Breast epithelium (tissue), 4 donors: Measurements from ENCODE around the gene TMEM86A. TPM values are rescaled to one million over a fixed set of nuclear protein-coding genes. Genes with fewer than 3 reads are reported as not detected.

ENCODE experiments used
- DNase-seq, 2 donors: peaks; one replicate each; pipeline ENCODE4 v3.0.0-alpha.2; 2019; ENCODE audit warnings: low spot score in 2 of 2
- H3K27ac ChIP-seq, 2 donors: fragments of 200-600 bp; sonication (generic) in 1 of 2; one replicate each; pipeline ENCODE4 v1.5.1; 2016 to 2019; ENCODE audit warnings: mild to moderate bottlenecking in 1 of 2
- H3K27me3 ChIP-seq, 2 donors: fragments of 200-600 bp; sonication (generic) in 1 of 2; one replicate each; pipeline versions ENCODE4 v1.5.1 to v1.6.0; 2017 to 2019; ENCODE audit warnings: control low read depth in 1 of 2, mild to moderate bottlenecking in 1 of 2
- H3K36me3 ChIP-seq: fragments of 200-600 bp; one replicate; pipeline ENCODE4 v1.5.1; 2019
- H3K4me1 ChIP-seq, 2 donors: fragments of 200-600 bp; sonication (generic); one replicate each; pipeline ENCODE4 v1.5.1; 2016 to 2019; ENCODE audit warnings: control low read depth in 1 of 2
- H3K4me3 ChIP-seq, 3 donors: fragments of 200-600 bp; sonication (generic); 1 replicate in 2 of 3; 2 replicates in 1 of 3; pipeline ENCODE4 v1.5.1; 2016 to 2019; ENCODE audit warnings: mild to moderate bottlenecking in 3 of 3, moderate library complexity in 2 of 3
- H3K9me3 ChIP-seq, 2 donors: fragments of 200-600 bp; sonication (generic) in 1 of 2; one replicate each; pipeline ENCODE4 v1.5.1; 2016 to 2019; ENCODE audit warnings: control low read depth in 1 of 2
- POLR2A ChIP-seq: fragments of 450-650 bp; IDR thresholded peaks from one replicate; pipeline ENCODE4 v1.6.1; 2016; ENCODE audit warnings: antibody characterized with exemption, mild to moderate bottlenecking, moderate library complexity
- POLR2AphosphoS5 ChIP-seq, 3 donors: sonication (generic); formaldehyde crosslinking; IDR thresholded peaks; one replicate each; pipeline ENCODE4 v1.6.1; 2017; ENCODE audit warnings: antibody characterized with exemption in 3 of 3
- intact Hi-C: fragments of 100-400 bp; cut with DNase I; formaldehyde crosslinking; loops from one replicate; pipeline ENCODE4 v1.15.1; 2023; ENCODE audit warnings: low total_unique reads
- total RNA-seq, 3 donors: library from RNA; depleted of rRNA; stranded (reverse); fragments of >200 nt; gene quantifications; one replicate each; pipeline ENCODE4 v1.1.0, GENCODE V29; 2016
- TF ChIP-seq, protein P1 (sequence below), 3 donors: fragments of 450-650 bp; IDR thresholded peaks; one replicate each; pipeline ENCODE4 v1.5.1; 2016 to 2017; ENCODE audit warnings: antibody characterized with exemption in 3 of 3, mild to moderate bottlenecking in 3 of 3, moderate library complexity in 3 of 3

TMEM86A gene
- total RNA-seq, 3 donors from 2014 or later: 9.9 to 16.7 (median 12.7) TPM

DNA sequence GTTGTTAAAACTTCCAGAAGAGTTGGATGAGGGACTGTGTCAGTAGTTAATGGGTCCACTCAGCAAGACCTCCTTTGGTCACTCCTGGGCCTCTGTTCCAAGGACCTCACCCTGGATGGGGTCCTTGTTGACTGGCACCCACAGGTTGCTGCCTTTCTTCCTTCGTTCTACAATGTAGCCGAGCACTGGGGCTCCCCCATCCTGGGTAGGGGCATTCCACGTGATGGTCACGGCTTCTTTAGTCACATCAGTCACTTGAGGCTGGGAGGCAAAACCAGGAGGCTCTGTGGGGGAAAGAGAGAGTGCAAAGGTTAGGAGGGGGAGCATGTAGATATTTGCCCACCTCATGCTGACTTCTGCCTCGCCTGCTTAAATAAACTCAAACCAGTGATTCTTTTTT is 12.0 kb downstream of the TMEM86A start:
- no peak overlapping the region for H3K4me3 ChIP-seq
- H3K27ac ChIP-seq: no peak overlapping the region
- peaks cover 0 to 3% of the 10 kb centered on the region in 2 donors for H3K4me1 ChIP-seq
- H3K27me3 ChIP-seq: no peaks in the 10 kb centered on the region
- no peaks in the 10 kb centered on the region for H3K9me3 ChIP-seq
- H3K36me3 ChIP-seq: no peaks in the 10 kb centered on the region
- intact Hi-C loops: no loop called here
- peak in 1 of 2 donors; percentile 35 for DNase-seq
- TF ChIP-seq, protein P1, sequence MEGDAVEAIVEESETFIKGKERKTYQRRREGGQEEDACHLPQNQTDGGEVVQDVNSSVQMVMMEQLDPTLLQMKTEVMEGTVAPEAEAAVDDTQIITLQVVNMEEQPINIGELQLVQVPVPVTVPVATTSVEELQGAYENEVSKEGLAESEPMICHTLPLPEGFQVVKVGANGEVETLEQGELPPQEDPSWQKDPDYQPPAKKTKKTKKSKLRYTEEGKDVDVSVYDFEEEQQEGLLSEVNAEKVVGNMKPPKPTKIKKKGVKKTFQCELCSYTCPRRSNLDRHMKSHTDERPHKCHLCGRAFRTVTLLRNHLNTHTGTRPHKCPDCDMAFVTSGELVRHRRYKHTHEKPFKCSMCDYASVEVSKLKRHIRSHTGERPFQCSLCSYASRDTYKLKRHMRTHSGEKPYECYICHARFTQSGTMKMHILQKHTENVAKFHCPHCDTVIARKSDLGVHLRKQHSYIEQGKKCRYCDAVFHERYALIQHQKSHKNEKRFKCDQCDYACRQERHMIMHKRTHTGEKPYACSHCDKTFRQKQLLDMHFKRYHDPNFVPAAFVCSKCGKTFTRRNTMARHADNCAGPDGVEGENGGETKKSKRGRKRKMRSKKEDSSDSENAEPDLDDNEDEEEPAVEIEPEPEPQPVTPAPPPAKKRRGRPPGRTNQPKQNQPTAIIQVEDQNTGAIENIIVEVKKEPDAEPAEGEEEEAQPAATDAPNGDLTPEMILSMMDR (IDR thresholded peaks at IDR 0.05): no peak
- TF ChIP-seq POLR2AphosphoS5 (IDR thresholded peaks at IDR 0.05): no peak
- no peak for TF ChIP-seq POLR2A

DNA sequence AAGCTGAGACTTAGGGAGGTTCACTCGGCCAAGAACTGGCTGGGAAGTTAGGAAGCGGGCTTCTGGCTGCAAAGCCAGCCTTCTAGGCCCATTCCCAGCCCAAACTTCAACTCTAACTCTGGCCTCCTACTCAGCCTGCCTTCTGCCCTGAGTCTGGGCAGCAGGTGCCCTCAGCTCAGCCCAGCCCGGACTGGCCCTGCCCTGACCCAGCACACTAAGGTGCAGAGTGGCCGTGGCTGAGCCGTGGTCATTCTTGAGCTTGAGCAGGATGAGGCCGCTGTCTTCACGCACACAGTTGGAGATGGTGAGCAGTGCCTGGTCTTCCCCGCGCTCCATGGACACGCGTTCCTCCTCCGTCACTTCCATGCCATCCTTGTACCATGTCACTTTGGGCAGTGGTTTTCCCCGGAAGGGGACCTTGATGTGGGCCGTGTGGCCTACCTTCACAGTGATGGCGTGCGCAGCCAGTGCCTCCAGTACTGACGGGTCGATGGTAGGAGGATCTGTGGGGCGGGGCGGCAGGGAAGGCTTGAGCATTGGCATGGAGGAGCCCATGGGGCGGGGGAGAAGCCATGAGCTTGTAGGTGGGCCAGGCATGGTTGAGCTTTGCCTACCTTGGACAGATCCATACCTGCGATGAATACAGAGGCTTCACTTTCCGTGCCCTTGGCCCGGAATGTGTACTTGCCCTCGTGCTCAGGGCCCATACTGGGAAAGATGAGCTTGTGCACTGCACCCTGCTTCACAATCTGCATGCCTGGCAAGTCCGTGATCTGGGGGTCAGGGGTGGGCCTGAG is 15.3 kb downstream of the TMEM86A start:
- intact Hi-C loops: no loop called here
- no peaks in the 10 kb centered on the region for H3K36me3 ChIP-seq

DNA sequence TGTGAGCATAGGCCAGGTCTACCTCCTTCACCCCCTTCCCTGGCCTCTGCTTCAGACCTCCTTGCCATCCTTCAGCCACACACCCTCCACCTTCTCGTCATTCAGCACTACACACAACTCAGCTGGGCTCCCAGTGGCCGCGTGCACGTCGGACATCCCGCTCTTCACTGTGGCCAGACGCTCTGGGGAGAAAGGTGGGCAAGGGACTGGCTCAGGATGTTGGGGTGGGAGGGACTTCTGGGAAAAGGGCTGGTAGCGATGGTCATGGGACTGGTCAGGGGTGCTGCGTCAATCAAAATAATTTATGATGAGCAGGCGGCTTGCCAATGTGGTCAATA is 15.8 kb downstream of the TMEM86A start:
- intact Hi-C loops: no loop called here
- H3K27ac ChIP-seq: no peak overlapping the region
- H3K4me1 ChIP-seq: no peaks in the 10 kb centered on the region
- H3K36me3 ChIP-seq: no peaks in the 10 kb centered on the region
- TF ChIP-seq POLR2A: no peak
- no peak for TF ChIP-seq POLR2AphosphoS5 (IDR thresholded peaks at IDR 0.05)
- TF ChIP-seq, protein P1 (IDR thresholded peaks at IDR 0.05): no peak
- H3K9me3 ChIP-seq: no peaks in the 10 kb centered on the region
- H3K4me3 ChIP-seq: no peak overlapping the region
- no peaks in the 10 kb centered on the region for H3K27me3 ChIP-seq
- no peak for DNase-seq

More for the DNA sequence above, 15.3 kb downstream of the TMEM86A start:
- Histone ChIP-seq H3K27ac (no peak overlapping the region), H3K4me1 (no peaks in the 10 kb centered on the region), H3K27me3 (no peaks in the 10 kb centered on the region), H3K9me3 (no peaks in the 10 kb centered on the region), H3K4me3 (no peak overlapping the region)
- TF ChIP-seq, protein P1 (IDR thresholded peaks at IDR 0.05): no peak
- no peak for TF ChIP-seq POLR2AphosphoS5 (IDR thresholded peaks at IDR 0.05)
- TF ChIP-seq POLR2A: no peak
- DNase-seq: no peak

DNA sequence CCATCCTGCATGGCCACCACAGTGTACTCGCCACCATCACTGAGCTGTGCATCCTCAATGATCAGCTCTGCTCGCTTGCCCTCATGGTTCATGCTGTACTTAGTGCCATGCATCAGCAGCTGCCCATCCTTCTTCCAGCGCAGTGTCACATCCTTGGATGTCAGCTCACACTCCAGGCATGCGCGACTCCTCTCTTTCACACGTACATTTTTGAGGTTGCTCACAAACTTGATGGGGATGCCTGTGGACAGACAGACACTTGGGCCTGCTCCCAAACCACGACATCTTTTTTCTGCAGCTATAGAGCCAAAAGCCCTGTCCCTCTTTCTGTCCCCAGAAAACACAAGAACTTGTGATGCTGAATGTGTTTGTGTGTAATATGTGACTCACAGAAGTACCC is 16.9 kb downstream of the TMEM86A start:
- Histone ChIP-seq H3K4me1 (no peaks in the 10 kb centered on the region), H3K36me3 (no peaks in the 10 kb centered on the region), H3K9me3 (no peaks in the 10 kb centered on the region), H3K27me3 (no peaks in the 10 kb centered on the region), H3K27ac (no peak overlapping the region), H3K4me3 (no peak overlapping the region)
- no peak for DNase-seq
- intact Hi-C loops: no loop called here
- TF ChIP-seq, protein P1 (IDR thresholded peaks at IDR 0.05): no peak
- no peak for TF ChIP-seq POLR2AphosphoS5 (IDR thresholded peaks at IDR 0.05)
- TF ChIP-seq POLR2A: no peak

DNA sequence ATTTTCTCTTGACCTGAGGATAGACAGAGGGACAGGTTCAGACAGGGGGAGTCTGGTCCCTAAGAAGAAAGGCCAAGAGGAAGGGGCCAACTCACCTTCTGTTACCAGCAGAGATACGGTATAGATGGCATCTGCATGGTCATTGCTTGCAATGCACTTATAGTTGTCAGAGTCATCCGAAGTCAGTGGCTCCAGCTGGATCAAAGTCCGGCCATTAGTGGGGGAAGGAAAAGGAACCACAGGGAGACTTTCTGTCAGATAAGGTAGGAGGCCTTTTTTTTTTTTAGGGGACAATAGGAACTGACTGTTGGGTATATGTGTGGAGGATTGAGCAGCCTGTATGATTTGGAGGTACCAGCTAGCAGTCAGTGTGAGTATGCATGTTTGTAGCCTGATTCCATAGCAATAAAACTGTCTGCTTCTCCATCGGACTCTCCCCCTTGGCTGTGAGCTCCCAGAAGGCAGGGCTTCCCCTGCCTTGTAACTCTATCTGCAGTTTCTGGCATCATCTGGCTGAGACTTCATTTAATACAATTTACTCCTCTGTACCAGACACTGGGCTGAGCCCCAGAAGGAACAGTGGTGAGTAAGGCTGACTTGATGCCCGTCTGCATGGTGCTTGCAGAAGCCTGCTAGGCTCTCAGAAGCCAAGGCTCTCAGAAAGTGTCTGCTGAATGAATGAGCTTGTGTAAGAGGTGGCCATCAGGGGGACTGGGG is 21.7 kb downstream of the TMEM86A start:
- H3K27ac ChIP-seq: peak overlapping the region; percentile 71 to 85
- peak overlapping the region; percentile 49 to 69 (median 69) for H3K4me3 ChIP-seq
- no peaks in the 10 kb centered on the region for H3K9me3 ChIP-seq
- no peak for DNase-seq
- H3K4me1 ChIP-seq: no peaks in the 10 kb centered on the region
- TF ChIP-seq POLR2AphosphoS5 (IDR thresholded peaks at IDR 0.05) (no peak), POLR2A (no peak)
- TF ChIP-seq, protein P1 (IDR thresholded peaks at IDR 0.05): no peak
- no peaks in the 10 kb centered on the region for H3K36me3 ChIP-seq
- intact Hi-C loops: no loop called here
- no peaks in the 10 kb centered on the region for H3K27me3 ChIP-seq
